ENCODE data around the gene RNF4.

The RNF4 gene

DNA sequence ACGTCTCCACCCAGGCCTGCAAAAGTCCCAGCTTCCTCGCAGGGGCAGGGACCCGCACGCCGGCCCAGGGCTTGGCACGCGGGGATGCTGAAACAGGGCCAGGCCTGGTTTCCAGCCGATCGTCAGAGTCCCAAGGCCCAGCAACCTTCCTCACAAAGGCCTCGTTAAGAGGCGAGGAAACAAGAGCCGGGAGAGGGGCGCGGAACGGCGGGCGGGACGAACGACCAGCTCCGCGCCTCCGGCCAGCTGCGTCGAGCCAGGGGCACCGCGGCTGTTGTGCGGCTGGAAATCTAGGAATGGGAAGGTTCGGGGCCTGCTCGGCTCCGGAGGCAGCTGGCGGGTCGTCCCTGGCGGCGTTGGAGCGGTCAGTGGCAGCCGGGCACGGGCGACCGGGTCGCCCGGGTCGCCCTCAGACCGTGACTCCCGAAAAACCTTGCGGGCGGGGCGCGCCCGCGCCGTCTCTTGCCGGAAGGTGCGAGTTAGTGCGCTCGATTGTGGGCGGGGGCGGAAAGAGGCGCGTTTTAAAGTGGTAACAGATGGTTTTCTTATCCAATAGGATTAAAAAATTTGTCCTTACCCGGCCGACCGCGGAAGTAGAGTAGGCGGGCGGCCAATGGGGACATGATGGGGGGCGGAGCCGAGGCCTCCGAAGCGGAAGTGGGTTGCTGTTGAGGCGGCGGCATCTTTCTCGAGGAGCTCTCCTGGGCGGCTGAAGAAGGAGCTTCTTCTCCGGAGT, at the start of gene RNF4:
Gene RNF4 (plus strand): TSS at position 651 of the 736 bp plus-strand sequence. CDS start 21,388 bp downstream, outside the sequence.
- peak; percentile 97 for DNase-seq (ENCODE audit: low read depth in 2 of 2)
- peak within 1 kb of the TSS; percentile 94 for H3K4me3 ChIP-seq (replicated peaks in 1 of 2; ENCODE audit: low read depth in 2 of 2, low read length in 2 of 2)
- TF ChIP-seq, protein P1, sequence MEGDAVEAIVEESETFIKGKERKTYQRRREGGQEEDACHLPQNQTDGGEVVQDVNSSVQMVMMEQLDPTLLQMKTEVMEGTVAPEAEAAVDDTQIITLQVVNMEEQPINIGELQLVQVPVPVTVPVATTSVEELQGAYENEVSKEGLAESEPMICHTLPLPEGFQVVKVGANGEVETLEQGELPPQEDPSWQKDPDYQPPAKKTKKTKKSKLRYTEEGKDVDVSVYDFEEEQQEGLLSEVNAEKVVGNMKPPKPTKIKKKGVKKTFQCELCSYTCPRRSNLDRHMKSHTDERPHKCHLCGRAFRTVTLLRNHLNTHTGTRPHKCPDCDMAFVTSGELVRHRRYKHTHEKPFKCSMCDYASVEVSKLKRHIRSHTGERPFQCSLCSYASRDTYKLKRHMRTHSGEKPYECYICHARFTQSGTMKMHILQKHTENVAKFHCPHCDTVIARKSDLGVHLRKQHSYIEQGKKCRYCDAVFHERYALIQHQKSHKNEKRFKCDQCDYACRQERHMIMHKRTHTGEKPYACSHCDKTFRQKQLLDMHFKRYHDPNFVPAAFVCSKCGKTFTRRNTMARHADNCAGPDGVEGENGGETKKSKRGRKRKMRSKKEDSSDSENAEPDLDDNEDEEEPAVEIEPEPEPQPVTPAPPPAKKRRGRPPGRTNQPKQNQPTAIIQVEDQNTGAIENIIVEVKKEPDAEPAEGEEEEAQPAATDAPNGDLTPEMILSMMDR (IDR thresholded peaks at IDR 0.05; ENCODE audit: low read depth, low read length), result no peak

GRCh38 chr4:2419814-2420213, 49.1 kb upstream of the RNF4 start:
- TF ChIP-seq, protein P1 (IDR thresholded peaks at IDR 0.05; ENCODE audit: low read depth, low read length), result no peak
- H3K4me3 ChIP-seq (replicated peaks in 1 of 2; ENCODE audit: low read depth in 2 of 2, low read length in 2 of 2), result no peak overlapping the region
- DNase-seq (ENCODE audit: low read depth in 2 of 2), result no peak

- TF ChIP-seq, protein P1 (IDR thresholded peaks at IDR 0.05; ENCODE audit: low read depth, low read length), result no peak
- H3K4me3 ChIP-seq (replicated peaks in 1 of 2; ENCODE audit: low read depth in 2 of 2, low read length in 2 of 2), result no peak overlapping the region
- no peak for DNase-seq (ENCODE audit: low read depth in 2 of 2)
Measured at GRCh38 chr4:2421928-2422327, 47.0 kb upstream of the RNF4 start.

- TF ChIP-seq, protein P1 (IDR thresholded peaks at IDR 0.05; ENCODE audit: low read depth, low read length), result no peak
- no peak overlapping the region for H3K4me3 ChIP-seq (replicated peaks in 1 of 2; ENCODE audit: low read depth in 2 of 2, low read length in 2 of 2)
- DNase-seq (ENCODE audit: low read depth in 2 of 2), result no peak
Measured at GRCh38 chr4:2423066-2423465, 45.8 kb upstream of the RNF4 start.

DNA sequence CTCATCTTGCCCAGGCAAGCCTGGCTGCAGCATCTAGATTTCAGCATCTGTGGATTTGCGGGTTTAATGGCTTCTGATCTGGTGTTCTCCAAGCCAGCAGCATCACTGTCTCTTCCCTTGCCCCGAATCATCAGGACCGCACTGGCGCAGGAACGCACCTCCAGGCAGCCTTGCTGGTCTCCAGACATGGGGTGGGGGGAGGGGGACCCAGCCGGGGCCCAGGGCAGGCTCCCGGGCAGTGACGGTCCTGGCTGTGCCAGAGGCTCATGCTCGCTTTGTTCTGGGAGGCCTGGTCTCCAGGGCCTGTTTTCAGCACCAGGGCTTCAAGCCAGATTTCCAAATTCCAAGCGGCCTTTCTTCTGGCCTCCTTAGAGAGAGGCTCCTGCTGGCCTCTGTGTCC, 45.2 kb upstream of the RNF4 start:
- TF ChIP-seq, protein P1 (IDR thresholded peaks at IDR 0.05; ENCODE audit: low read depth, low read length), result no peak
- H3K4me3 ChIP-seq (replicated peaks in 1 of 2; ENCODE audit: low read depth in 2 of 2, low read length in 2 of 2), result no peak overlapping the region
- no peak for DNase-seq (ENCODE audit: low read depth in 2 of 2)

DNA sequence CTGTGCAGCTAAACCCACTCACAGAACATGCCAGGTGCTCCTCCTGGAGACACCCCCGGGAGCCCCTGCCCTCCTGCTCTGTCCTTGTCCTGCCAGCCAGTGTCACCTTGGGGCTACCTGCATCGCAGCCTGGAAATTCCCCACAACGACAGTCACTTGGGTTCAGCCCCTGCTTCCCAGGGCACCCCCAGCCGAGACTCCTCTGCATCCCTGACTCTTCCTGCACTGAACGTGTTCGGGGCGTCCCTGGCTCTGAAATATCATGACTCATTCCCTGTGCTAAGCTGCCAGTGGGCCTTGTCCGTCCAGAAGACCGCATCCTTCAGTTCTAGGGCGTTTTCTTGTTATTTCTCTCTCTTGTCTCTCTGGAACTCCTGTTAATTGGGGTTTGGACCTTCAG, 44.3 kb upstream of the RNF4 start:
- no peak overlapping the region for H3K4me3 ChIP-seq (replicated peaks in 1 of 2; ENCODE audit: low read depth in 2 of 2, low read length in 2 of 2)
- TF ChIP-seq, protein P1 (IDR thresholded peaks at IDR 0.05; ENCODE audit: low read depth, low read length), result no peak
- peak; percentile 37 to 50 for DNase-seq (ENCODE audit: low read depth in 2 of 2)
